HG02642 (cell line): ENCODE data around the gene TIGD3.
A peak's percentile ranks its signal among the peaks of the same experiment; 100 is the strongest.

ENCODE experiments used
- ATAC-seq: cut with Tn5 transposase; IDR thresholded peaks from one replicate; pipeline ENCODE4 v1.9.1; 2021; ENCODE audit warnings: mild to moderate bottlenecking; ENCODE audit not compliant: unreplicated experiment, poor library complexity

TIGD3 gene

DNA sequence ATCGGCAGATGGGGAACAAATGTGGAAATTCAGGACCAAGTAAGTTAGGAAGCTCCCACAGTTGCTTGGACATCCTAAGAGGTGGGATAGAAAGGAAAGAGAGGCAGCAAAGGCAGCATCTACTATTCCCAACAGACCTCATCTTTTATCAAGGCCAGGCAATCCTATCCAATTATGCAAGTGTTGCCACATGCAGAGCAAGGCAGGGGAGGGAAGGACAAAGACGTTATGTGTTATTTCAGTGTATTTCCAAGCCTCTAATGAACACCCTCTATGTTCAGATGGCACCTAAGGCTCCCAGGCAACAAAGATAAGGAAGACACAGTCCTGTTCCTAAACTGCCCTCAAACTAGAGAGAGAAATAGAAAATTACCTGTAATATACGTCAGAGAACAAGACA is 9.2 kb downstream of the TIGD3 start:
- no peak for ATAC-seq

DNA sequence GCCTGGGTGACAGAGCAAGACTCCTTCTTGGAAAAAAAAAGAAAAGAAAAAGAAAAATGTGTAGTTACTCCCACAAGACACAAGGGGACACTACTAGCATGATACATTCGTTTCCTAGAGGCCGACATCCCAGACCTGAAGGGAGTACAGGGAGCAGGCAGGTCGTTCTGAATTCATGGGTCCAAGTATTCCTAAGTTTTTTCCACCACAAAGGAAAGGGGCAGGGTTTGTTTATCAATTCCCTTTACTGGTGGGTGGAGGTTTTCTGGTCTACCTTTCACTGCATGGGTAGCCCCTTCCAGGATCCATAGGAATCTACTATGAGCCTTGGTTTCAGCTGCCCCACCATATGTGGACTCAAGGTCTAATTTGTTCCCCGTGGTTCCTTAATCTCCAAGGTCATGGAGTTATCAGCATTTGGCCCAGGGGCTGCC is 11.8 kb downstream of the TIGD3 start:
- no peak for ATAC-seq

DNA sequence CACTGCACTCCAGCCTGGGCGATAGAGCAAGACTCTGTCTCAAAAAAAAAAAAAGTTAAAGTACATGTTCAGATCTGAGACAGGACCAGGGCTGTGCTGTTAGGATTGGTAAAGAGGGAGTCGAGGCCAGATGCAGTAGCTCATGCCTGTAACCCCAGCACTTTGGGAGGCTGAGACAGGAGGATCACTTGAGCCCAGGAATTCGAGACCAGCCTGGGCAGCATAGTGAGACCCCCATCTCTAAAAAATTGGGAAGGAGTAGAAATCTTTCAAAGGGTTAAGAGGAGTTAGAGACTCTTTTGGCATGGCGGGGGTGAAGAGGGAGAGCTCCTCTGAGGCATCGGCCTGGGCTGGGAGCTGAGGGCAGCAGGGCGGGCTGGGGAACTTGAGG is 16.1 kb downstream of the TIGD3 start:
- ATAC-seq: no peak

DNA sequence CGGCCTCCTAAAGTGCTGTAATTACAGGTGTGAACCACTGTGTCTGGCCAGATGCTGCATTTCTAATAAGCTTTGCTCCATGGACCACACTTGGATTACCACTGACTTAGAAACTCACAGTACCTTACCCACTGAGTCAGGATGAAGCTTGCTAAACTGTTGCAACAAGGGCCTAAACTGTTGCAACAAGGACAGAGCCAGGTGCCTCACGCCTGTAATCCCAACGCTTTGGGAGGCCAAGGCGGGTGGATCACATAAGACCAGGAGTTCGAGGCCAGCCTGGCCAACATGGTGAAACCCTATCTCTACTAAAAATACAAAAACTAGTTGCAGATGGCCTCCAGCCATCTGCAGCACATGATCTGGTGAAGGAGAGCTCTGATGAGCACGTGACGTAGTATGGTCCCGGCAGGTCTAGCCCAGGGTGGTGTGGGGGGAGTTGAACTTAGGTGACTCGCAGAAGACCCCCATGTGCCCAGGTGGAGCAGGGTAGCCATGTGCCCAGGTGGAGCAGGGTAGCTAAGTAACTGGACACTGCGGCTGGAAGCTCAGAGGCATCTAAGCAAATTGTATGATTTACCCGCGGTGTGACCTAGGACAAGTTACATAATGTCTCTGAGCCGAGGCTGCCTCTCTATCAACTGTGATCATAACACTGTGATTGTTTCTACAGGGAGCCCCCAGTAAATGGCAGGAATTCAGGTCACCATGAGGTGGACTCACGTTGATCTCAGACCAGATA is 19.5 kb downstream of the TIGD3 start:
- ATAC-seq: no peak

DNA sequence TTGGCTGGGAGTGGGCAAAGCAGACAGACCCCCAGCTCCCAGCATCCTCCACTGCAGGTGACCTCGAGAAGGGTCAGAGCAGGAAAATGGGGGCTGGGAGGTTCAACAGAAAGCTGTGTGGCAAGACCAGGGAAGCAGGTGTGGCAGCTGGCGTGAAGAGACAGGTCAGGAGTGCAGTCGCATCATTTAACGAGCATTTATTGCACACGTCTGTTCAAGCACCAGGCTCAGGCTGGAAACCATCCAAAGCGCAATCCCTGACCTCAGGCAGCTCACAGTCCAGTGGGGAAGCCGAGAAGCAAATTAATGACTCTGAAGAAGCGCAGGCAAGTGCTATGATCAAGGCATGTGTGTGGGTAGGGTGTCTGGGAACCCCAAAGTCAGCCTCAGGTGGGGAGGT is 20.5 kb downstream of the TIGD3 start:
- ATAC-seq: no peak

DNA sequence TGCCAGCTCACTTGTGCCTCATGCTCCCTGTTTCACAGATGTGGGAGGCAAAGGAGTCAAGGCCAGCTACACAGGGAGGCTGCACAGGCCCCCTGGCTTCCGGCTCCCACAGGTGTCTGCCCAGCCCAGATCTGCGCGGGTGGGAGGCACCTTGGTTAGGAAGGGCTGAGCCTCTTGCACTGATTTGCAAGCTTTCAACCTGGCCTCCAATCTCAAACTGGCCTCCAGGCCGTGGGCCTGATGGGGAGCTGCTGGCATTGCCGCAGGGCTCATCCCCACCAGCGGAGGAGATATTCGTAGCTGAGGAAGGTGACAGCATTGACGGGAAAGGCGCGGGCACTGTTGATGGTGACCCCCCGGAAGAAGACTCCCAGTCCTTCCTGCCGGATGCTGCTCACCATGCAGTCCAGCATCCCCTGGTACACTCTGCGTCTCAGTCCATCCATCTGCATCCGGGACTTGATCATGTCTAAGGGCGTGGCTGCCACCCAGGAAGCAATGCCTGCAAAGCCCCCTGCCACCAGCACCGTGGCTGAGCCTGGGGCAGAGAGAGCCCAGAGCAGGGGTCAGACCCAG is 21.7 kb downstream of the TIGD3 start:
- ATAC-seq: no peak

DNA sequence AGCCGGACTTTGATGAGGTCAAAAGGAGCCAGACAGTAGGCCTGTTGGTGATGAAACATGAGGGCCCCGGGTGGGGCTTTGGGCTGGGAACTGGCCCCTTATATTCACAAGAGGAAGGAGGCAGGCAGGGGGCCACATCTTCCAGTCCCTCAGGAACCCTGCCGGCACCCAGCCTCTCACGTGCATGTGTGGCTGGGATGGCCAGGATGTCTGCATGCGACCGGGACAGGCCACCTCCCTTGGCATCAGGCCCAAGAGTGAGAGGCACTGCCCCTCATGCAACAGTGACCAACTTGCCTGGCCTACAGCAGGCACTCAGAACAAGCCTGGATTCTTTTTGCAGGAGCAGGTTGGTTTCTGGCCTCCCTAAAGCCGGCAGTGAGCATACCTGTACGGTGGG is 22.5 kb downstream of the TIGD3 start:
- ATAC-seq: no peak

DNA sequence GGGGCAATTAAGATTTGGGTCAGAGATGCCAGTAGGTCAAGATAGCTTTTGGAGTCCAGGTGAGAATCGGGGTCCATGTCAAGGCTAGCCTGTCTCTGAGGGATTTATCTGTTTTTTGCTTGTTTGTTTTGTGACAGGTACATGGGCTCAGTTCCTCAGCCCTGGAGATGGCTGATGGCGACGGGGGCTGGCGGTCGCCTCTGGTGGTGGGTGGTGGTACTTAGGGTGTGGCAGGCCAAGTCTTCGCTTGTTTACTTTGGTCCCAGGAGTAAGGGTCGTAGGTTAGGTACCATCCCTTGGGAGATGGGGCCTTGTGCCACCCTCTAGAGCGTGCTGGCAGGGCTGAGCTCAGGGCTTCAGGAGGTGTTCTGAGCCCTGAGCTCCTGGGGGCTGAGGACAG is 23.2 kb downstream of the TIGD3 start:
- ATAC-seq: no peak

DNA sequence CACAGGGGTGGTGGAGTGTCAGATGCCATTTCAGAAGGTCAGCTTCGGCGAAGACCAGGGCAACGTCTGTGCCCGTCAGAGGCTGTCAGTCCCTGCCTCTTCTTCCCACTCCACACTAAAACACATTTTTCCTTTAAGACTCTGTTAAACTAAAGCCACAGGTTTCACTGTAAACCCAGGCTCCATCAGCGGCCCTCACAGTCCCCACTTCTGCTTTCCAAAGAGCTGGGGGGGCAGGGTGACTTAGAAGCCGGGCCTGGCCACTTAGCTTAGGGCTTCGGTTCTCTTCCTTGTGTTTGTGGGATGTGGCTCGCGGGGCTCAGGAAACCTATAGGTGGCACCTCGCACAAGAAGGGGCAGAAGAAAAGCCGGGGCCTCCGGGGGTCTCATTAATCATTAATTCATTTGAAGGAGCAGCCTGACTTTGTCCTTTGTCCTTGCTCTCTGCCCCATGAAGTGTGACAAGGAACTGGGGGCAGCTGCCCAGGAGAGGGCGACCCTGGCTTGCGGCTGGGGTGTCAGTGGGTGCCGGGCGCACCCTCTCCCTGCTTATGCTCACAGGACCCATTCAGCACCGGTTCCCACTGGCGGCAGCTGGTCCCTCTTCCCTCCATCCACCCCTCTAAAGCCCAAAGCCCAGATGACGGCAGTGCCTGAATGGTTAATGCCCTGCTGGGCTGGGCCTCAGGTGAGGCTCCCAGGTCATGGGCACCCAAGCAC is 23.8 kb downstream of the TIGD3 start:
- ATAC-seq: no peak

DNA sequence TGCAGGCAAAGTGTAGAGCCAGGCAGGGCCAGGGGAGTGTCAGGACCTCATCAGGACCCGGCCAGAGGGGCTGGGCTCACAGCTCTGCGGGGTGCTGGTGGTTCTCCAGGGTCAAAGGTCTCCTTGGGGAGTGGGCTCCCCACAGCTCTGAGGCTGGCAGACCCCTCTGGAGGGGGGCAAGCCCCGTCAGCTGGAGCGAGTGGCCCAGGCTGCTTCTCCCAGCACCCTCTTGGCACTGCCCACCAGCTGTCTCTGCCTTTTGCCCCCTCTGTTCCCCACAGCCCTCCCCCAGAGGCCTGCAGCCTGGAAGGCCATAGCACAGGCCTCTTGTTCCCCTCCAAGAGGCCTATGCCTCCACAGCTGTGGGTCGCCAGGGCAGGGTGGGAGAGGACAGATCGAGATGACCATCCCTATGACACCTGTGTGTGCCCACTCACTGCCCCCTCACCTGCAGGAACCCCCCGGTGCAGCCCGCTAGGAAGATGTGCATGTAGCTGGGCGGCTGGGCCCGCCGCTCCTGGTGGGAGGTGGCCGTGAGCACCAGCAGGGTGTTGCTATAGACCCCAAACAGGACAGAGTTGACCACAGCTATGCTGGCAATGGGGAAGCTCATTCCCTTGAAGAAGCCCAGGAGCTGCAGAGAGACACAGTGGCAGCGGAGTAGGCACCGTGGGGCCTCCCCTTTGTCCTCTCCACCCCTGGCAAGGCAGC is 24.5 kb downstream of the TIGD3 start:
- ATAC-seq: no peak

DNA sequence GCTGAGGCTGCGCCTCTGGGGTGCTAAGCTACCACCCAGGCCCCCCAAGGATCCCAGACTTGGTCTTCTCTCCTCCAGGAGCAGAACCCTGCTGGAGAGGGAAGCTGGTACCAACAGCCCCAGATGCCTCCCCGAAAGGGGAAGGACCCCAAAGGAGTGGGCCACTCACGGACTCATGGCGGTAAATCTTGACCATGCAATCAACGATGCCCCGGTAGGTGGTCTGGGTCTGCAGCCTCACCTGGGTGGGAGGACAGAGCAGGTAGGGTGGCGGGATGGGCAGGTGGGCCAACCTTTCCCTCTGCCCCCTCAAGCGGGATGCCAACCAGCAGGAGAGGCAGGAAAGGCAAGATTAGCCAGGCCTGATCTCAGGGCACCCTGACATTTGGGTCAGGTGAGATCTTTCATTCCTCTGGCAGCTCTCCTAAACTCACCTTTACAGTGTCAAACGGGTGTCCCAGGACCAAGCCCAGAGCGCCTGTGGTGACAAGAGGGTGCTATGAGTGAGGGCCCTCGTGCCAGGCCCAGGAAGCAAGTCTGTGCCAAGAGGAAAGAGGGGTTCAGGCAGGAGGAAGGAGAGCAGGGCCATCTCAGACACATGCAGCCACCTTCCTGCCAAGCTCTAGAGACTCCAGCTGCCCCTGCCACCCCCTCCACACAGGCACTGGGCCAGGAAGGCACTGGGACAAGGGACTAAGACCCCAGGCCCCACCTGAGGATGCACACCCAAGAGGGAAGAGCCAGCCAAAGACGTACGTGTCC is 25.3 kb downstream of the TIGD3 start:
- ATAC-seq: no peak

DNA sequence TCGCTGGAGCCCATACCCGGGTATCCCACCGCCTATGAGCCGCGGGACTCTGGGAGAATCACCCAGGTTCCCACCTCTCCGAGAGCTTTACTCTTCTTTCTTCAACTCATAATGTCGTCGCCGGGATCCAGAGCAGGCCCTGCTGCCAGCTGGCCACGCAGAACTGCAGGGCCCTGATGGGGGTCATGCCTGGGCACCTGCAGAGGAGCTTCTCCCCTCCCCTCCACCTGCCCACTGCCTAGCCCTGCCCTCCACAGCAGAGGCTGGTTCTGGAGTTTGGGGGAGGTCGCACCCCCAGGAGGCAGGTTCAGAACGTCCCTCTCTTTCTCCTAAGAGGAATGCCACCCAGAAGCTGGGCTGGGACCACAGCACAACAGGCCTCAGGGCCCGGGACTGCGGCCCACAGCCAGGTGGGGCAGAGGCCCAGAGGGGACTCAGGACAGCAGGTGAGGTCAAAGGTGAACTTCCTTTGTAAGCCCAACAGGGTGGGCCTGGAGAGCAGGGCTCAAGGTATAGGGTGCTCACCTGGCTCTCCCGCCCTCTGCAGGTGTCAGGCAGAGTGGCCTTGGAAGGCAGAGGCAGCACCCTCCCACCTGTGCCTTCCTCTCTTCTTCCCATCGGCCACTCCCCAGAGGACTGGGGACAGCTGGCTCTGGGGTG is 26.0 kb downstream of the TIGD3 start:
- ATAC-seq: no peak

DNA sequence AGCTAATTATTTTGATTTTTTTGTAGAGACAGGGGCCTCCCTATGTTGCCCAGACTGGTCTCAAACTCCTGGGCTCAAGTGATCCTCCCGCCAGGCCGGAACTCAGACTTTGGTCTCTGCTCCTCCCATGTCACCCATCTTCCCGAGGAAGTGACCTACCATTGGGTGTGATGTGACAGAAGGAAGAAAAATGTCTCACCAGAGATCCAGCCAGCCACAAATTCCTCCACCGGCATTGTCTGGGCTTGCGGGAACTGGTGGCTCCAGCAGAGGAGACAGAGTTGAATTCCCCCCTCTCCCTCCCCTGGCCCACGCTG is 27.1 kb downstream of the TIGD3 start:
- ATAC-seq: peak; percentile 3

DNA sequence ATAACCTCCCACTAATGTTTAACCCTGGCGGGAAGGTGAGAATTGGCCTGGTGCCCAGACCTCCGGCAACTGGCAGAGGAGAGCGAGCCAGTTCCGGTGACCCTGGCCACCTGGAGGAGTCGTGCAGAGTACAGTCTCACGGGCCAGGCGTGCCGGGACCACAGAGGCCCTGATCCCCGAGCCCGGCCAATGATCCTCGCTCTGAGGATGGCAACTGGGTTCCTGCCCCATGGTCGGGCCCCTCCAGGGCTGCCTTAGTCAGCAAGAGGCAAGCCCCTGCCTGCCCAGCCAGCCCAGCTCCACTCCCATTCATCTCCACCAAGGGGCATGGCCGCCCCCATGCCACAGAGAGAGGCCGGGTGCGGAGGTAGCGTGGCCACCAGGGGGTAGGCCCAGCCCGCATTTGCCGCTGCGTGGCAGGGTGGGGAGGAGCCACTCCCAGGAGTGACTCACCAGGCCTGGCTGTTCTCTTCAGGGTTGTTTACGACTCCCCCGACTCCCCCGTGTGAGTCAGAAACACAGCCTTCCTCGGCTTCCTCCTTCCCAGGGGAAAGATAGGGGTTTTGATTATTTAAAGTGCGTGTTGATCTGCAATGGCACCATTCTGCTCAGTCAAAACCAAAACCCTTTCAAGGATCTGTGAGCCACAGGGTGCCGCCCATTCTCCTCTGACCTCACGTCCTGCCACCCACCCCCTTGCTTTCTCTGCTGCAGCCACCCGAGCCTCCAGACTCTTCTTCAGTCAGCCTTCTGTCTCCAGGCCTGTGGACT is 27.7 kb downstream of the TIGD3 start, which contains the start of gene SLC25A45:
TSS of gene SLC25A45 (minus strand) at position 614 of the 771 bp plus-strand sequence. CDS start 695 bp downstream, outside the sequence.
- peak; percentile 64 for ATAC-seq

DNA sequence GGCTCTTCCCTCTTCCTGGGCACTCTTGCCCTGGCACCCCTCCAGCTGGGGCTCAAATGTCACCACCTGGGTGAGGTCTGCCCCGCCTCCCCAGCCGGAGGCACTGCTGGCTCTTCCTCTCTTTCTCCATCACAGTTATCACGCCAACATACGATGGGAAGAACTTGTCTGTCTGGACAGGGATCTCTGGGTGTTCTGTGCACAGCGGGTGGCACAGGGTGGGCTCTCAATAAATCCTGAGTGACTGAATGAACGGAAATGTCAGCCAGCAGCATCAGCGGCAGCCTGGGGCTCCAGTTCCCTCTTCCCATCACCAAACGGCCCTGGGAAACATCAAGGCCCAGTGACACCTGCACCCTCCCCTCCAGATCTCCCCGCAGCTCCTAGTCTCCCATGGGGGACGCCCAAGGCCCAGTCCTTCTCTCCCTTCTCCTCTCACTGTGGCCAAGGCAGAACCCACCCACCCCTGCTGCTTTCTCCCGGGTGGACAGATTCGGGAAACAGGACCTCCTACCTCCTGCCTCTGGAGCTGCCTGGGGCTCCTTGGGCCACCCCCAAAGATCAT is 28.3 kb downstream of the TIGD3 start:
- no peak for ATAC-seq

DNA sequence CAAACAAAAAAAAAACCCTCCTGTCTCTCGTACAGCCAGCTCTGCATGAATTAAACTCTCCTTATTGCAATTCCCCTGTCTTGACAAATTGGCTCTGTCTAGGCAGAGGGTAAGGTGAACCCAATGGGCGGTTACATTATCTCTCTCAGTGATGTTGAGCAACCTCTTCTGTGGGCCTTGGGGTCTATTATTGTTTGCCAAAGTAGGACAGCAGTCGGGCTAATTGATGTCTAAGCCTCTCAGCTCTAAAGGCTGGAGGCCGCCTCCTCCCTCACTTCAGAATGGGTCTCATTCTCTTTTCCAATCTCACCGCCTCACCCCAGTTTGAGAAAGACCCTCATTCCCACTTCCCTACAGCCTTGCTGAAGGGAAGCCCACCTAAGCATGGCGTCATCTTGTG is 29.2 kb downstream of the TIGD3 start:
- no peak for ATAC-seq

DNA sequence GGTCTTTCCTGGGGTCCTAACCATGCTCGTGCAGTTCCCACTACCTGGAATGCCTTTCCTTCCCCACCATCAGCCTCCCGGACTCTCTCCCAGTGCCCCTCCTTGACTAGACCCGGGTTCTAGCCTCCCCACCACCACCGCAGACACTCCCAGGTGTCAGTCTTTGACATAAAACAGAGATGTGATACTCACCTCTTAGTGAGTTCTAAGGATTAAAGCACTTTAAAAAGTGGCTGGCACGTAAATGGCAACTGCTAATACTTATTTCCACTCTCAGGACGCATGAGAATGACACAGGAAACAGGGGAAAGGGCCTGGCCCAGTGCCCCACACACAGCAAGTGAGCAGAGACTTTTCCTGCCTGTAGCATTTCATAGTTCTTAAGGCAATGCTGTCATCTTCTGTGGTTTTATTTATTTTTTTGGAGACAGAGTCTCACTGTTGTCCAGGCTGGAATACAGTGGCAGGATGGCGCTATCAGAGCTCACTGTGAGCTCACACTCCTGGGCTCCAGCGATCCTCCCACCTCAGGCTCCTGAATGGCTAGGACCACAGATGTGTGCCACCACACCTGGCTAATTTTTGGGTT is 29.8 kb downstream of the TIGD3 start:
- ATAC-seq: no peak
